Measurements from ENCODE around the gene DIRAS1.
"Not testable (repeated sequence)": the region's sequence is repeated elsewhere in the genome, so short reads cannot be mapped to it uniquely, and the experiment has no call there.

DIRAS1 gene

DNA sequence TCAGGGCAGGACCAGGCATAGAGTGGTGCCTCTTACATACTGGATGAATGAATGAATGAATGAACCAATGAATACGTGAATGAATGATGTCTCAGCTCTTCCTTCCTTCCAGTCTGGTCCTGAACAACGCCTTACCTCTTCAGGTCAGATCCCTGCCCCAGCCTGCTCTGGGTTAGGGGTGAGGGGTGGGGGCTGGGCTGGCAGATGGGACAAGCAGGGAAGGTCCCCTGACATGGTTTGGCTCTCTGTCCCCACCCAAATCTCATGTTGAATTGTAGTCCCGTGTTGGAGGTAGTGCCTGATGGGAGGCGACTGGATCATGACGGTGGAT is 9.3 kb downstream of the DIRAS1 start:
- DNase-seq (ENCODE audit: low read depth in 2 of 2), result no peak

GRCh38 chr19:2711172-2711874 is 9.8 kb downstream of the DIRAS1 start:
- no peak for DNase-seq (ENCODE audit: low read depth in 2 of 2)

GRCh38 chr19:2706251-2706650 is 14.9 kb downstream of the DIRAS1 start:
- no peak for DNase-seq (ENCODE audit: low read depth in 2 of 2)

DNA sequence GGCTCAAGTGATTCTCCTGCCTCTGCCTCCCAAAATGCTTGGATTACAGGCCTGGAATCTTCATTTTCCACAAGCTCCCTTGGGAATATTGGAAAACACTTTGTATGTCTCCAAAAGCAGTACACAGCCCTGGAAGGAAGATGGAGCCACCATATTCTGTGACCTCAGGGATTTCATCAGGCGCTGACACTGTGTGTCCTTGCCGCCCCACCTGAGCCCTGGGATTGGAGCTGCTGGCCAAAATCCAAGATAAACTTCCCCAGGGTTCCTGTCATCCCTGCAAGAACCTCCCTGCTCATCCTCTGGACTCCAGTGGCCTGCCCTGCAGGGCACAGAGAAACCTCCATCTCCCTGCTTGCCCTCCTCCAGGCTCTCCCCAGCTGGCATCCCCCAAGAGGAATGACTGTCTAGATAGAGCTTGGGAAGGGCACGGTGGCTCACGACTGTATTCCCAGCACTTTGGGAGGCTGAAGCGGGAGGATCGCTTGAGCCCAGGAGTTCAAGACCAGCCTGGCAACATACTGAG is 17.4 kb downstream of the DIRAS1 start:
- DNase-seq (ENCODE audit: low read depth in 2 of 2), result no peak

GRCh38 chr19:2703077-2703437 is 18.1 kb downstream of the DIRAS1 start:
- no peak for DNase-seq (ENCODE audit: low read depth in 2 of 2)

- peak; percentile 88 to 90 for DNase-seq (ENCODE audit: low read depth in 2 of 2)
Observed at GRCh38 chr19:2702170-2703076, 18.7 kb downstream of the DIRAS1 start, which contains the start of gene GNG7. Gene GNG7, minus strand, starts transcription at chr19:2702694. Its CDS starts 182,006 bp downstream, at chr19:2520688.

DNA sequence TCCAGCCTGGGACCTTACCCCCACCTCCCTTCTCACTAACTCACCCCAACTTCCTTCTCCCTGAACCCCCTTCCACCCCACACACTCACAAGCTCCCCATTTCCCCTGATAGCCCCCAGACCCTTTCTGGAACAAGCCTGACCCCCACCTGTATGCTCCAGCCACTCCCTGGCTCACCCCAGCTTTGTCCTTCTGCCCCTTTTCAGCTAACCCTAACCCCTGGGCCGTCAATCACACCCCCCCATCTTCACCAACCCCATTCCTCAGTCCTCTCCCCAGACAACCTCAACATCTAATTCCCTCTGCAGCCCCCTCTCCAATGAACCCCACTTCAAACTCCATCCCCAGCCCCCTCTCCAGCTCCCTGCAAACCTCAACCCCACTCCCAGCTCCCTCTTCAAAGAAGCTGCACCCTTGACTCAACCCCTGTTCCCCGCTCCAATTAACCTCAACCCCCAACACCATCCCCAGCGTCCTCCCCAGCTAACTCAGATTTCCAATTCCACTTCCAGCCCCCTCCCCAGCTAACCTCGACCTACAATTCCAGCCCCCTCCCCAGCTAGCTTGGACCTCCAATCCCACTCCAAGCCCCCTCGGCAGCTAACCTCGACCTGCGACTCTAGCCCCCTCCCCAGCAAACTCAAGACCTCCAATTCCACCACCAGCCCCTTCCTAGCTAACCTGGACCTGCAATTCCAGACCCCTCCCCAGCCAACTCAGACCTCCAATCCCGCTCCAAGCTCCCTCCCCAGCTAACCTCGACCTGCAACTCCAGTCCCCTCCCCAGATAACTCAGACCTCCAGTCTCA is 19.6 kb downstream of the DIRAS1 start:
- DNase-seq (ENCODE audit: low read depth in 2 of 2), result no peak

- DNase-seq (ENCODE audit: low read depth in 2 of 2), result no peak
Observed at GRCh38 chr19:2700660-2701360, 20.4 kb downstream of the DIRAS1 start.

- no peak for DNase-seq (ENCODE audit: low read depth in 2 of 2)
Observed at GRCh38 chr19:2699413-2700140, 21.6 kb downstream of the DIRAS1 start.

DNA sequence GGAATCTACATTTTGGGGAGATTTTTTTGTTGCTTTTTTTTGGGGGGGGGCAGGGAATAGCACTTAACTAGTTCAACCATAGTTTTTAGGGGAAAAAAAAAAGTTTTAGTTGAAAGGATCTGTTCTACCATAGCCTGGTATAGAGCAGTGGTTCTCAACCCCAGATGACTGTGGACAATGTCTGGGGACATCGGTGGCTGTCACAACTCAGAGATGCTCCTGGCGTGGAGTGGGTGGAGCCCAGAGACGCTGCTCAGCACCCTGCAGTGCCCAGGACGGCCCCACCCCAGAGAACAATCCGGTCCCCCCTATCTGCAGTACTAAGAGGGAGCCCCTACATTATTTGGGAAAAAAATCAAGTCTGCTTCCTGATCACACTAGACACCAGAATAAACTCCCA is 27.0 kb downstream of the DIRAS1 start:
- no peak for DNase-seq (ENCODE audit: low read depth in 2 of 2)

- no peak for DNase-seq (ENCODE audit: low read depth in 2 of 2)
Observed at GRCh38 chr19:2693492-2694160, 27.5 kb downstream of the DIRAS1 start.

GRCh38 chr19:2691951-2692350 is 29.2 kb downstream of the DIRAS1 start:
- no peak for DNase-seq (ENCODE audit: low read depth in 2 of 2)

- DNase-seq (ENCODE audit: low read depth in 2 of 2), result no peak
Observed at GRCh38 chr19:2690856-2691255, 30.3 kb downstream of the DIRAS1 start.

DNA sequence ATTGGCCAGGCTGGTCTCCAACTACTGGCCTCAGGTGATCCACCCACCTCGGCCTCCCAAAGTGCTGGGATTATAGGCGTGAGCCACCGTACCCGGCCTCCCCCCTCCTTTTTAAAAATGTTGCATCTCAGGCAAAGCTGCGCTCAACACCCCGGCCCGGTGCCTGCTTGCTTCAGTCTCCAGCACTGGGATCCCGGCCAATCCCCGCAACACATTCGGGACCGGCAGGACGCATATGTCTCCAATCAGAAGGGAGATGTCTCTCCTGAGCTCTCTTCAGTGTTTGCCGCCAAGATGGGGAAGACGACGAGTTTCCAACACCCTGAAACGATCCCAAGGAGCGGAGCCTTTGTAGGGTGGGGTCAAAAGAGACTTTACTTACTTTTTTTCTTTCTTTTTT is 34.8 kb downstream of the DIRAS1 start:
- no peak for DNase-seq (ENCODE audit: low read depth in 2 of 2)

- DNase-seq (ENCODE audit: low read depth in 2 of 2), result no peak
Observed at GRCh38 chr19:2685204-2685704, 35.9 kb downstream of the DIRAS1 start.

DNA sequence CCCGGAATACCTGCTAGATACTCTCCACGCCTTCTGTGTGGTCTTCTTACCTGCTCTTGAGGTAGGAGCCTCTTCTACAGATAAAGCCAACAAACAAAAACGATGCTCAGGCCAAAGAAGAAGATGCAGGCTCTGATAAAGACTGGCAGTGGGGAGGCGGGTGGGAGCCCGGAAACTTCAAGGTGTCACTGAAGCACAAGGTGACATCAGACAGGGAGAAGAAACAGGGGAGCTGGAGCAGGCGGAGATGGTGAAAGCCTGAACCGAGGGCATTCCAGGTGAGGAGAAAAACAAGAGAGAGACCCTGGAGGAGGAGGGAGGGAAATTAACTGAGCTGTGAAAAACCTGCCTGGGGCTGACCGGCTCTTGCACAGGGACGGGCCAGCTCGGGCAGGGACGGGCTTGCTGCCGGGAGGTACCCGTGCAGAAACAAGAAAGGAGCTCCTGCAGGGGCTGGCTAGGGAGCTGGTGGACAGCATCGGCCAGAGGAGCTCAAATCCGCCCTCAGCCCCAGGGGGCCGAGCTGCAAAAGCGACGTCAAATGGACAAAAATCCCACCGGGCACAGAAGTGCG is 37.7 kb downstream of the DIRAS1 start:
- DNase-seq (ENCODE audit: low read depth in 2 of 2), result no peak

DNA sequence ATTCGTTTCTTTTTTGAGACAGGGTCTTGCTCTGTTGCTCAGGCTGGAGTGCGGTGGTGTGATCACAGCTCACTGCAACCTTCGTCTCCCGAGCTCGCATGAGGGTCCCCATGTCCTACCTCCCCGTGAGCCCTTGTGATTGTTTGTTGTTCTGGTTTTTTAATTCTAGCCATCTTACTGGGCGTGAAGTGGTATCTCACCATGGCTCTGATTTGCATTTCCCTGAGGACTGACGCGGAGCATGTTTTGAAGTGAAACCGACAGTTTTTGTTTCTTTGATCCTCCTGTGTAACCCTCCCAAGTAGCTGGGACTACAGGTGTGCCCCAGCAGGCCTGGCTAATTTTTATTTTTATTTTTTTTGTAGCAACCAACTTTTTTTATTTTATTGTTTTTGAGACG is 40.4 kb downstream of the DIRAS1 start:
- DNase-seq (ENCODE audit: low read depth in 2 of 2), result no peak

- no peak for DNase-seq (ENCODE audit: low read depth in 2 of 2)
Observed at GRCh38 chr19:2679439-2679838, 41.7 kb downstream of the DIRAS1 start.

- not testable (repeated sequence) for DNase-seq (ENCODE audit: low read depth in 2 of 2)
Observed at GRCh38 chr19:2678948-2679347, 42.2 kb downstream of the DIRAS1 start.
